ENCODE data around the gene COX5B.
A peak's percentile ranks its signal among the peaks of the same experiment; 100 is the strongest.

COX5B gene

GRCh38 chr2:97661927-97662326 lies 16.1 kb downstream of the COX5B start:
- Histone ChIP-seq H3K9ac (ENCODE audit: low read length) (no peak overlapping the region), H3K9me3 (replicated peaks; ENCODE audit: insufficient read depth, low read length) (no peaks in the 10 kb centered on the region), H3K9me2 (replicated peaks; ENCODE audit: insufficient read depth, low read length) (no peaks in the 10 kb centered on the region), H3K36me3 (replicated peaks; ENCODE audit: insufficient read depth, low read length) (0 out of 2 replicates have a peak, but pooled peaks cover 5% of the 10 kb centered on the region), H3F3A (ENCODE audit: insufficient read depth, low read length) (peaks cover 10% of the 10 kb centered on the region; the same call in 1 of the 2 replicates), H3K4me1 (ENCODE audit: low read length) (peaks cover 9% of the 10 kb centered on the region; the same call in 1 of the 2 replicates), H3K4me2 (ENCODE audit: low read depth, low read length) (peak overlapping the region; percentile 78; the same call in 1 of the 2 replicates), H3K27ac (ENCODE audit: low read length) (no peak overlapping the region), H3K27me3 (replicated peaks; ENCODE audit: insufficient read depth, low read length) (no peaks in the 10 kb centered on the region), H3K4me3 (ENCODE audit: low read length) (0 out of 2 replicates have a peak overlapping the region, but pooled peaks have one; percentile 86), H4K20me1 (ENCODE audit: insufficient read depth, low read length) (no peaks in the 10 kb centered on the region), H2AFZ (ENCODE audit: low read length) (no peak overlapping the region), H3K79me2 (ENCODE audit: low read length) (peaks cover 38% of the 10 kb centered on the region)
- DNase-seq: no peak
- no peak for TF ChIP-seq EZH2 (optimal IDR thresholded peaks at IDR 0.05; ENCODE audit: low read depth, low read length)
- TF ChIP-seq EZH2phosphoT487 (IDR thresholded peaks at IDR 0.05; ENCODE audit: low read length): no peak
- TF ChIP-seq, protein P1, sequence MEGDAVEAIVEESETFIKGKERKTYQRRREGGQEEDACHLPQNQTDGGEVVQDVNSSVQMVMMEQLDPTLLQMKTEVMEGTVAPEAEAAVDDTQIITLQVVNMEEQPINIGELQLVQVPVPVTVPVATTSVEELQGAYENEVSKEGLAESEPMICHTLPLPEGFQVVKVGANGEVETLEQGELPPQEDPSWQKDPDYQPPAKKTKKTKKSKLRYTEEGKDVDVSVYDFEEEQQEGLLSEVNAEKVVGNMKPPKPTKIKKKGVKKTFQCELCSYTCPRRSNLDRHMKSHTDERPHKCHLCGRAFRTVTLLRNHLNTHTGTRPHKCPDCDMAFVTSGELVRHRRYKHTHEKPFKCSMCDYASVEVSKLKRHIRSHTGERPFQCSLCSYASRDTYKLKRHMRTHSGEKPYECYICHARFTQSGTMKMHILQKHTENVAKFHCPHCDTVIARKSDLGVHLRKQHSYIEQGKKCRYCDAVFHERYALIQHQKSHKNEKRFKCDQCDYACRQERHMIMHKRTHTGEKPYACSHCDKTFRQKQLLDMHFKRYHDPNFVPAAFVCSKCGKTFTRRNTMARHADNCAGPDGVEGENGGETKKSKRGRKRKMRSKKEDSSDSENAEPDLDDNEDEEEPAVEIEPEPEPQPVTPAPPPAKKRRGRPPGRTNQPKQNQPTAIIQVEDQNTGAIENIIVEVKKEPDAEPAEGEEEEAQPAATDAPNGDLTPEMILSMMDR (IDR thresholded peaks at IDR 0.05; ENCODE audit: low read length): no peak

- Histone ChIP-seq H3K9ac (ENCODE audit: low read length) (peak overlapping the region; percentile 83; the same call in 1 of the 2 replicates), H2AFZ (ENCODE audit: low read length) (0 out of 2 replicates have a peak overlapping the region, but pooled peaks have one; percentile 29), H3K4me2 (ENCODE audit: low read depth, low read length) (peak overlapping the region; percentile 78), H3K27me3 (replicated peaks; ENCODE audit: insufficient read depth, low read length) (no peaks in the 10 kb centered on the region), H4K20me1 (ENCODE audit: insufficient read depth, low read length) (no peaks in the 10 kb centered on the region), H3K27ac (ENCODE audit: low read length) (peak overlapping the region; percentile 51; the same call in 1 of the 2 replicates), H3K79me2 (ENCODE audit: low read length) (peaks cover 38% of the 10 kb centered on the region), H3F3A (ENCODE audit: insufficient read depth, low read length) (peaks cover 10% of the 10 kb centered on the region; the same call in 1 of the 2 replicates), H3K4me3 (ENCODE audit: low read length) (peak overlapping the region; percentile 86), H3K36me3 (replicated peaks; ENCODE audit: insufficient read depth, low read length) (0 out of 2 replicates have a peak, but pooled peaks cover 5% of the 10 kb centered on the region), H3K9me2 (replicated peaks; ENCODE audit: insufficient read depth, low read length) (no peaks in the 10 kb centered on the region), H3K9me3 (replicated peaks; ENCODE audit: insufficient read depth, low read length) (no peaks in the 10 kb centered on the region), H3K4me1 (ENCODE audit: low read length) (peaks cover 9% of the 10 kb centered on the region; the same call in 1 of the 2 replicates)
- TF ChIP-seq EZH2 (optimal IDR thresholded peaks at IDR 0.05; ENCODE audit: low read depth, low read length) (no peak), EZH2phosphoT487 (IDR thresholded peaks at IDR 0.05; ENCODE audit: low read length) (no peak)
- TF ChIP-seq, protein P1 (IDR thresholded peaks at IDR 0.05; ENCODE audit: low read length): no peak
- peak; percentile 16 for DNase-seq
Observed at GRCh38 chr2:97662386-97662894, 16.6 kb downstream of the COX5B start.

DNA sequence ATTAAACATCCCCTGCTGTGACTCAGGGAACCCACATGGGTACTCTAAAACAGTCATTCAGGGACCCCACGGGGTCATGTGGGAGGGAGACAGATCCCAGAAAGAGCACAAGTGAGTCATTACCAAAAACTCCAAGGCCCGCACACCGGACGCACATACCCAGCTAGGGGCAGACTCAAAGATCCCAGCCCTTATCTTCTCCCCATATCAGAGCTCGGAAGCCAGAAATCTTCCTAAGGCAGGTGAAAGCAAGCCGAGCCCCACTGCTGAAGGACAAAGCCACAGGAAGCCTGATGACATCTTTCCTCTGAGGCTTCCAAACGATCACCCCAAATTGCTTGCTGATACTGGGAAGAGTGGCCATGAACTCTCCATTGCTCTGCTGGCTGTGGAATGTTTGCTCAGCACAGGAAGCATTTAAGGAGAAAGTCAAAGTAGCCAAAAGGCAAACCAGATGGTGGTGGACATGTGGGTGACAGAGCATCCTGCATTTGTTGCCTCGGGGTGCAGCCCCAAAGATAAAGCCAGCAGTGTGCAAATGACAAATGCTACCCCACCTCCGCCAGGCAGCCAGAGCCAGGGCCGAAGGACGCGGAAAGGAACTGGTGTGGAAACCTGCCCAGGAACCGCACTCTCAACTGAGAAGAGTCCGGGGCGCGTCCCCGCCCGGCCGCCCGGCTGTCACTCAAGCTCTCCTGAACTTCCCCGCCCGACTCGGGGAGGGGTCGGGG lies 17.2 kb downstream of the COX5B start:
- DNase-seq: peak; percentile 83
- peak overlapping the region; percentile 29 for H2AFZ ChIP-seq (ENCODE audit: low read length)
- H3K36me3 ChIP-seq (replicated peaks; ENCODE audit: insufficient read depth, low read length): 0 out of 2 replicates have a peak, but pooled peaks cover 5% of the 10 kb centered on the region
- H3K4me1 ChIP-seq (ENCODE audit: low read length): peaks cover 9% of the 10 kb centered on the region; the same call in 1 of the 2 replicates
- peaks cover 38% of the 10 kb centered on the region for H3K79me2 ChIP-seq (ENCODE audit: low read length)
- H3K4me3 ChIP-seq (ENCODE audit: low read length): peak overlapping the region; percentile 86
- TF ChIP-seq, protein P1 (IDR thresholded peaks at IDR 0.05; ENCODE audit: low read length): no peak
- H3K9me2 ChIP-seq (replicated peaks; ENCODE audit: insufficient read depth, low read length): no peaks in the 10 kb centered on the region
- H3K9ac ChIP-seq (ENCODE audit: low read length): peak overlapping the region; percentile 83
- peaks cover 10% of the 10 kb centered on the region; the same call in 1 of the 2 replicates for H3F3A ChIP-seq (ENCODE audit: insufficient read depth, low read length)
- no peaks in the 10 kb centered on the region for H3K27me3 ChIP-seq (replicated peaks; ENCODE audit: insufficient read depth, low read length)
- peak overlapping the region; percentile 78 for H3K4me2 ChIP-seq (ENCODE audit: low read depth, low read length)
- no peaks in the 10 kb centered on the region for H3K9me3 ChIP-seq (replicated peaks; ENCODE audit: insufficient read depth, low read length)
- H4K20me1 ChIP-seq (ENCODE audit: insufficient read depth, low read length): no peaks in the 10 kb centered on the region
- peak overlapping the region; percentile 51; the same call in 1 of the 2 replicates for H3K27ac ChIP-seq (ENCODE audit: low read length)

All from MM.1S (cell line).